Measurements from ENCODE around the gene FBXO34. TPM values are rescaled to one million over a fixed set of nuclear protein-coding genes. Genes with fewer than 3 reads are reported as not detected.
"Not testable (repeated sequence)": the region's sequence is repeated elsewhere in the genome, so short reads cannot be mapped to it uniquely, and the experiment has no call there.

Gene FBXO34
- total and polyA plus RNA-seq, 5 experiments from 2014 or later, result 16.8 to 25.5 (median 23.1) TPM

GRCh38 chr14:55302367-55303124 is 31.3 kb downstream of the FBXO34 start:
- POLR2A ChIA-PET, result interaction anchor here (0.6 to 0.7 kb wide), 2 partner anchors 817 to 925 kb away, joined by 3 to 5 read pairs; no protein-coding TSS in a partner anchor
- peaks cover 17 to 60% (median 44%) of the 10 kb centered on the region in 4 donors for H3K4me1 Mint-ChIP-seq
- no peaks in the 10 kb centered on the region for H3K27me3 Mint-ChIP-seq
- no peak for ATAC-seq
- H3K27ac Mint-ChIP-seq, result no peak overlapping the region
- DNase-seq, result no peak
- H3K36me3 Mint-ChIP-seq, result peaks cover 0 to 19% (median 12%) of the 10 kb centered on the region in 3 donors
- no peak overlapping the region for H3K4me3 Mint-ChIP-seq
- H3K9me3 Mint-ChIP-seq, result no peaks in the 10 kb centered on the region

- DNase-seq (no peak), ATAC-seq (no peak)
- Mint-ChIP-seq H3K4me3 (no peak overlapping the region), H3K36me3 (peaks cover 0 to 16% (median 13%) of the 10 kb centered on the region in 3 donors), H3K9me3 (no peaks in the 10 kb centered on the region), H3K4me1 (peaks cover 21 to 59% (median 40%) of the 10 kb centered on the region in 4 donors), H3K27me3 (no peaks in the 10 kb centered on the region), H3K27ac (peak overlapping the region in 1 of 10 donors; percentile 51)
- POLR2A ChIA-PET, result interaction anchor here (0.6 kb wide), 1 partner anchor 816 kb away, joined by 3 read pairs; no protein-coding TSS in a partner anchor
Observed at GRCh38 chr14:55303125-55303499, 31.9 kb downstream of the FBXO34 start.

GRCh38 chr14:55303691-55304145 is 32.5 kb downstream of the FBXO34 start:
- DNase-seq (no peak), ATAC-seq (no peak)
- Mint-ChIP-seq H3K27ac (peak overlapping the region in 1 of 10 donors; percentile 37), H3K4me1 (peaks cover 20 to 59% (median 38%) of the 10 kb centered on the region in 4 donors), H3K27me3 (no peaks in the 10 kb centered on the region), H3K4me3 (no peak overlapping the region), H3K9me3 (no peaks in the 10 kb centered on the region), H3K36me3 (peaks cover 0 to 10% (median 10%) of the 10 kb centered on the region in 3 donors)
- POLR2A ChIA-PET, result interaction anchor here (0.5 to 0.6 kb wide), 2 partner anchors 71 to 816 kb away, joined by 3 read pairs; no protein-coding TSS in a partner anchor

GRCh38 chr14:55306938-55307589 is 35.8 kb downstream of the FBXO34 start:
- ATAC-seq, result no peak
- Mint-ChIP-seq H3K4me3 (no peak overlapping the region), H3K27ac (no peak overlapping the region), H3K27me3 (no peaks in the 10 kb centered on the region), H3K9me3 (peaks cover 0 to 22% (median 9%) of the 10 kb centered on the region in 9 donors), H3K4me1 (peaks cover 15 to 54% (median 27%) of the 10 kb centered on the region in 4 donors), H3K36me3 (peaks cover 14 to 26% (median 18%) of the 10 kb centered on the region in 3 donors)
- DNase-seq, result no peak
- POLR2A ChIA-PET, result no interaction called here

DNA sequence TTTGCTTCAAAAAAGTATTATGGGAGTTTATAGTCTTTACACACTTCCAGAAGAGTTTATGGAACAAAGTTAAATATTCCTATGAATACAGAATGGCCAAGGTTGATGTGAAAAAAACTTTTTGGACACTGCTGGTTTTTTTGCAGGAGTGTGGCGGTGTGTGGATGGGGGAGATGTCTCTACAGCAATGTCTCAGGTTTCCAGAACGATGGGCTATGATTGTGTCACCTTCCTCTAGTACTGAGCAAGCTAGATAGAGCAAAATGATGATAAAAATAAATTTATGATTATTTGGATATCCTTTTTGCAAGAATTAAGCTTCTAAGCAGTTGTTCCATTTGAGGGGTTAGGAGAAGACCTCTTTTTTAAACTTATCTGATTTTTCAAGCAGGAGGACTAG is 37.9 kb downstream of the FBXO34 start:
- no peak for ATAC-seq
- Mint-ChIP-seq H3K4me3 (no peak overlapping the region), H3K4me1 (peaks cover 8 to 35% (median 13%) of the 10 kb centered on the region in 4 donors), H3K9me3 (peaks cover 0 to 31% (median 17%) of the 10 kb centered on the region in 9 donors), H3K27ac (no peak overlapping the region), H3K27me3 (no peaks in the 10 kb centered on the region), H3K36me3 (peaks cover 21 to 41% (median 28%) of the 10 kb centered on the region in 3 donors)
- no peak for DNase-seq
- POLR2A ChIA-PET, result no interaction called here

DNA sequence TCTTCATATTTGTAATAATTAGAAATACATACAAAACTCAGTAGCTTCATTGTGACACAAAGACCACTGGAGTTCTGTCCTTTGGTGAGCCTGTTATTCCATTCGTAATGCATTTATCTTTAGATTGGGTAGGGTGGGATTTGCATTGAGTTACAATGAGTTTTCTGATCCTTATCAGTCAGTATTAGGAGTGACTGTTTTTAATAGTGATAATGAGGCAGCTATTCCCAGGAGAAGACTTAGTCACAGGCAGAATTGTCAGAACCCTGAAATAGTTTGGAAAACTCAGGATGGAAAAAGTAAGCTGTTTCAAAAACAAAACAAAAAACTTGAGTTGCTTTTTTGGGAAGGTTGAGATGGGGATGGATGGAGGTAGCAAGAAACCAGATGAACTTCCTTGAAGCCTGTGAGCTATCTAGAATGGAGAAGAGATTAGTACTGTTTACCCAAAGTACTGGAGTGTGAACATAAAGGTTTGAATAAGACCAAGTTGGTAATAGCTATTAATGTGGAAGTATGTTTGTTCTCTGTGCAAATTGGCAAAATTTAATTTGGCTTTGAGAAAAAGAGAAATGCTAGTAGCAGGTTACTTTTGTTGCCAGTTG is 38.6 kb downstream of the FBXO34 start:
- Mint-ChIP-seq H3K9me3 (peaks cover 0 to 31% (median 17%) of the 10 kb centered on the region in 9 donors), H3K4me3 (peak overlapping the region in 1 of 10 donors; percentile 38), H3K4me1 (peaks cover 8 to 34% (median 14%) of the 10 kb centered on the region in 4 donors), H3K36me3 (peaks cover 23 to 43% (median 28%) of the 10 kb centered on the region in 3 donors), H3K27me3 (no peaks in the 10 kb centered on the region), H3K27ac (no peak overlapping the region)
- POLR2A ChIA-PET, result no interaction called here
- DNase-seq, result no peak
- no peak for ATAC-seq

GRCh38 chr14:55312379-55313030 is 41.3 kb downstream of the FBXO34 start:
- peaks cover 0 to 16% (median 8%) of the 10 kb centered on the region in 4 donors for H3K4me1 Mint-ChIP-seq
- POLR2A ChIA-PET, DNase-seq, H3K27ac Mint-ChIP-seq, H3K27me3 Mint-ChIP-seq, H3K4me3 Mint-ChIP-seq, ATAC-seq: not testable (repeated sequence)
- H3K9me3 Mint-ChIP-seq, result peaks cover 0 to 31% (median 17%) of the 10 kb centered on the region in 9 donors
- H3K36me3 Mint-ChIP-seq, result peaks cover 28 to 57% (median 42%) of the 10 kb centered on the region in 3 donors

- Mint-ChIP-seq H3K4me3 (no peak overlapping the region), H3K27ac (peak overlapping the region in 1 of 10 donors; percentile 70), H3K4me1 (peaks cover 0 to 10% (median 5%) of the 10 kb centered on the region in 4 donors), H3K9me3 (peaks cover 0 to 31% (median 17%) of the 10 kb centered on the region in 9 donors), H3K36me3 (peaks cover 28 to 56% (median 47%) of the 10 kb centered on the region in 3 donors), H3K27me3 (no peaks in the 10 kb centered on the region)
- ATAC-seq (no peak), DNase-seq (no peak)
- POLR2A ChIA-PET, result no interaction called here
Observed at GRCh38 chr14:55313480-55313879, 42.3 kb downstream of the FBXO34 start.

GRCh38 chr14:55314449-55314848 is 43.2 kb downstream of the FBXO34 start:
- no peak for ATAC-seq
- peaks cover 28 to 60% (median 51%) of the 10 kb centered on the region in 3 donors for H3K36me3 Mint-ChIP-seq
- POLR2A ChIA-PET, result no interaction called here

DNA sequence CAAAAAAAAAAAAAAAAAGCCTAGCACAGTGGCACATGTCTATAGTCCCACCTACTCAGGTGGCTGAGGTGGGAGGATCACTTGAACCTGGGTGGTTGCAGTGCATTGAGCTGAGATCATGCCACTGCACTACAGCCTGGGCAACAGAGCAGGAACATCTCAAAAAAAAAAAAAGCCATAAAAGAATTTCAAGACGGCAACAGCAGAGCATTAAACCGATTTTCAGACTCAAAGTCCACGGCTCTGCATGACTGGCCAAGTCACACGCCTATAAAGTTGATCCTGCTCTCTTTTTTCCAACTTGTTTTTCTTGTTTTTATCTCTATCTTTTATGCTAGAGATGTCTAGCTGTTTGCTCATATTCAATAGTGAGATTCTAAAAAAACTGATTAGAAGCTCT is 45.3 kb downstream of the FBXO34 start:
- H3K36me3 Mint-ChIP-seq, result peaks cover 9 to 47% (median 38%) of the 10 kb centered on the region in 3 donors
- H3K27ac Mint-ChIP-seq, result peak overlapping the region in 2 of 10 donors; percentile 40 to 65
- H3K4me3 Mint-ChIP-seq, result no peak overlapping the region
- H3K4me1 Mint-ChIP-seq, result peaks cover 0 to 9% (median under 1%) of the 10 kb centered on the region in 4 donors
- peaks cover 0 to 20% (median 9%) of the 10 kb centered on the region in 9 donors for H3K9me3 Mint-ChIP-seq
- no peak for DNase-seq
- no peak for ATAC-seq
- H3K27me3 Mint-ChIP-seq, result no peaks in the 10 kb centered on the region
- POLR2A ChIA-PET, result no interaction called here

More at GRCh38 chr14:55314449-55314848, 43.2 kb downstream of the FBXO34 start:
- Mint-ChIP-seq H3K4me1 (peaks cover 0 to 10% (median 6%) of the 10 kb centered on the region in 4 donors), H3K4me3 (no peak overlapping the region), H3K27ac (no peak overlapping the region), H3K9me3 (peaks cover 0 to 31% (median 17%) of the 10 kb centered on the region in 9 donors), H3K27me3 (no peaks in the 10 kb centered on the region)
- no peak for DNase-seq

DNA sequence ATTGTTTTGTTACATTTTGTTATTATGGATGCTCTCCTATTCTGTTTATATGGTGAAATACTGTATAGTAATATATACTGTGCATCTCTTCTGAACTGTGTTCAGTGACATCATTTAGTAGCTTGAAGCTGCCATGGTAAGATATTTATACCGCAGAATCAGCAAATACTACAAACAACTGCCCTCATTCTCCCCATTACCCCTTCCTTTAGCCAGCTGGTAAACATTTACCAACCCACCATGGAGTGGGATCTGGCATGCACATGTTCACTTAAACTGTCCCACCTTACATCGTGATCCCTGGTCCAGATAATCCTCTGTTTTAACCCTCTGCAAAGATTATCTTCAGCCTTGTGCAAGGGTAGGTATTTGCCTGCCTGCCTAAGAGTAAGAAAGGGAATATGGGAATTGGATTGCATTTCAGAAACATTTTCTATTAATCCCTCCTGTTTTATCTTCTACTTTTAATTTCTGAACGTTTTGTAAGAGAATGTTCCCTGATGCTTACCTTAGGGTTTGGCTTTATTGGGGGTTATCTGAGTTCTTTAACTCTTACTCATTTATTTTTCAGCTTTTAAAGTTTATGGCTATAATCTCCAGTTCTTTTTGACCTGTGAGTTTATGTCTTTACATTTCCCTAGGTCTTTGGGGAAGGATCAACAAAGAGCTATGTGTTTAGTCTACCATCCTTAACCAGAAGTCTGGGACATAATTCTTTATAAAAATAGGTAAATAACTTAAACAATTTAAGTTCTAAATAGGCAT is 46.5 kb downstream of the FBXO34 start:
- Mint-ChIP-seq H3K36me3 (peaks cover 9 to 41% (median 38%) of the 10 kb centered on the region in 3 donors), H3K27me3 (no peaks in the 10 kb centered on the region), H3K4me1 (peaks cover 0 to 9% (median under 1%) of the 10 kb centered on the region in 4 donors), H3K27ac (no peak overlapping the region), H3K9me3 (peaks cover 0 to 12% (median 9%) of the 10 kb centered on the region in 9 donors), H3K4me3 (no peak overlapping the region)
- DNase-seq (no peak), ATAC-seq (no peak)
- POLR2A ChIA-PET, result no interaction called here
